Measurements from ENCODE around the gene SMARCA4.
"Not testable (repeated sequence)": the region's sequence is repeated elsewhere in the genome, so short reads cannot be mapped to it uniquely, and the experiment has no call there.

SMARCA4 gene

GRCh38 chr19:11076792-11077191 is 116.0 kb downstream of the SMARCA4 start:
- not testable (repeated sequence) for DNase-seq

GRCh38 chr19:11078893-11079292 is 118.1 kb downstream of the SMARCA4 start:
- DNase-seq: no peak

- DNase-seq: no peak
These were observed 119.2 kb downstream of the SMARCA4 start for GRCh38 chr19:11079999-11080398.

- no peak for DNase-seq
These were observed 127.2 kb downstream of the SMARCA4 start for GRCh38 chr19:11087870-11088505.

- DNase-seq: peak in 1 of 5 donors; percentile 30
These were observed 127.8 kb downstream of the SMARCA4 start for GRCh38 chr19:11088506-11089253.

- peak; percentile 52 to 95 (median 70) for DNase-seq
These were observed 128.6 kb downstream of the SMARCA4 start, which contains the start of gene LDLR for GRCh38 chr19:11089254-11090013. TSS of gene LDLR (plus strand) at chr19:11089463. CDS start at chr19:11089549, 86 bp downstream.

GRCh38 chr19:11090014-11090263 is 129.1 kb downstream of the SMARCA4 start:
- DNase-seq: not testable (repeated sequence)

GRCh38 chr19:11090264-11090996 is 129.6 kb downstream of the SMARCA4 start:
- peak; percentile 96 to 99 (median 97) for DNase-seq

GRCh38 chr19:11090997-11091702 is 130.3 kb downstream of the SMARCA4 start:
- no peak for DNase-seq

GRCh38 chr19:11091703-11092153 is 130.9 kb downstream of the SMARCA4 start:
- peak; percentile 45 to 68 (median 63) for DNase-seq

GRCh38 chr19:11092181-11092538 is 131.3 kb downstream of the SMARCA4 start:
- peak; percentile 27 to 81 (median 55) for DNase-seq

- no peak for DNase-seq
These were observed 132.9 kb downstream of the SMARCA4 start for GRCh38 chr19:11093689-11094238.

GRCh38 chr19:11094520-11094894 is 133.7 kb downstream of the SMARCA4 start:
- DNase-seq: no peak

- peak in 1 of 5 donors; percentile 77 for DNase-seq
These were observed 135.5 kb downstream of the SMARCA4 start for GRCh38 chr19:11096210-11096841.

- not testable (repeated sequence) for DNase-seq
These were observed 136.5 kb downstream of the SMARCA4 start for GRCh38 chr19:11097367-11097766.

- DNase-seq: no peak
These were observed 137.5 kb downstream of the SMARCA4 start for GRCh38 chr19:11098327-11098726.

GRCh38 chr19:11098861-11099260 is 138.0 kb downstream of the SMARCA4 start:
- no peak for DNase-seq

GRCh38 chr19:11100049-11100448 is 139.2 kb downstream of the SMARCA4 start:
- no peak for DNase-seq

GRCh38 chr19:11101057-11101456 is 140.2 kb downstream of the SMARCA4 start:
- DNase-seq: no peak

GRCh38 chr19:11102944-11103343 is 142.1 kb downstream of the SMARCA4 start:
- no peak for DNase-seq

GRCh38 chr19:11103667-11104066 is 142.8 kb downstream of the SMARCA4 start:
- not testable (repeated sequence) for DNase-seq
